Upper lobe of left lung (tissue), 4 donors: ENCODE results near the gene PTPRD.

Experiments
- EP300 ChIP-seq, 4 donors: sonication (generic); formaldehyde crosslinking; IDR thresholded peaks; one replicate each; pipeline ENCODE4 v1.5.1; 2017; ENCODE audit warnings: antibody characterized with exemption in 4 of 4, control low read depth in 2 of 4
- POLR2A ChIP-seq, 4 donors: fragments of 450-650 bp; IDR thresholded peaks; one replicate each; pipeline ENCODE4 v1.5.1; 2016 to 2017; ENCODE audit warnings: antibody characterized with exemption in 4 of 4, mild to moderate bottlenecking in 2 of 4
- POLR2AphosphoS5 ChIP-seq, 2 donors: sonication (generic); formaldehyde crosslinking; IDR thresholded peaks; one replicate each; pipeline ENCODE4 v1.5.1; 2017; ENCODE audit warnings: antibody characterized with exemption in 2 of 2
- TF ChIP-seq, protein P1 (sequence below), 6 experiments: fragments of 450-650 bp in 4 of 6; fragments of 200-600 bp in 2 of 6; sonication (generic) in 2 of 6; IDR thresholded peaks; one replicate each; pipeline ENCODE4 v1.5.1; 2016 to 2019; ENCODE audit warnings: antibody characterized with exemption in 6 of 6

- TF ChIP-seq POLR2AphosphoS5 (IDR thresholded peaks at IDR 0.05) (no peak), EP300 (IDR thresholded peaks at IDR 0.05) (no peak), POLR2A (IDR thresholded peaks at IDR 0.05) (no peak)
- TF ChIP-seq, protein P1, sequence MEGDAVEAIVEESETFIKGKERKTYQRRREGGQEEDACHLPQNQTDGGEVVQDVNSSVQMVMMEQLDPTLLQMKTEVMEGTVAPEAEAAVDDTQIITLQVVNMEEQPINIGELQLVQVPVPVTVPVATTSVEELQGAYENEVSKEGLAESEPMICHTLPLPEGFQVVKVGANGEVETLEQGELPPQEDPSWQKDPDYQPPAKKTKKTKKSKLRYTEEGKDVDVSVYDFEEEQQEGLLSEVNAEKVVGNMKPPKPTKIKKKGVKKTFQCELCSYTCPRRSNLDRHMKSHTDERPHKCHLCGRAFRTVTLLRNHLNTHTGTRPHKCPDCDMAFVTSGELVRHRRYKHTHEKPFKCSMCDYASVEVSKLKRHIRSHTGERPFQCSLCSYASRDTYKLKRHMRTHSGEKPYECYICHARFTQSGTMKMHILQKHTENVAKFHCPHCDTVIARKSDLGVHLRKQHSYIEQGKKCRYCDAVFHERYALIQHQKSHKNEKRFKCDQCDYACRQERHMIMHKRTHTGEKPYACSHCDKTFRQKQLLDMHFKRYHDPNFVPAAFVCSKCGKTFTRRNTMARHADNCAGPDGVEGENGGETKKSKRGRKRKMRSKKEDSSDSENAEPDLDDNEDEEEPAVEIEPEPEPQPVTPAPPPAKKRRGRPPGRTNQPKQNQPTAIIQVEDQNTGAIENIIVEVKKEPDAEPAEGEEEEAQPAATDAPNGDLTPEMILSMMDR (IDR thresholded peaks at IDR 0.05), result no peak
These were observed 586.3 kb downstream of the PTPRD start for GRCh38 chr9:10026443-10026984.
